ENCODE measurements around the gene PCDHB15.

Gene PCDHB15

GRCh38 chr5:141250576-141250975, 5.4 kb downstream of the PCDHB15 start:
- DNase-seq (ENCODE audit: low read depth), result no peak

DNA sequence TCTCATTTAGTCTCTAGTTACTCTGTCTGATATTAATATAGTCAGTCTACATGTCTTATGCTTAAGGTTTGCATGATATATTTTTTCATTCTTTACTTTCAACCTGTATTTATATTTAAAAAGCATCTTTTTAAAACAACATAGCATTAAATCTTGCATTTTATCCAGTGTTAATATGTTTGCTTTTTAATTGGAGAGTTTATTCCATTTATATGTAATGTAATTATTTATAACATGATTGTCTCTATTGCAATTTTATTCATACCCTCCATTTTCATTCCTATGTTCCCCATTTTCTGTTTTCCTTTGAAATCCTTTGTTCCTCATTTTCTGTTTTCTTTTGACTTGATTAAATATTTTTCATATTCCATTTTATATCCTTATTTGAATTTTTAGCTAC, 13.3 kb downstream of the PCDHB15 start:
- DNase-seq (ENCODE audit: low read depth), result no peak

DNA sequence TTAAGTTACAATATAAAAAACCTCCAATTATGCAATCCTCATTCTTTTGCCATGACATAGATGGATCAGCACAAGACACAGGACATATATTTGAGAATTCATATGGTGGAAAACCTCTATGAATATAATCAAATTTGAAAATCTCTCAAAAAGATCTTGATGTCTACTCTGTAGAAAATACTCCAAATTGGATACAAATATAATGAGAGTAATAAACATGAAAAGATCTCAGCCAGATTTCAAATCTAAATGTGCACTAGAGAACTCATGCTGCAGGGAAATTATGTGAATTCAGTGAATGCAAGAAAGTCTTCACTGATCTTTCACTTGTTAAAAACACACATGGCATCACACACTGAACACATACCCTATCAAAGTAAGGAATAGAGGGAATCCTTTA, 13.8 kb downstream of the PCDHB15 start:
- DNase-seq (ENCODE audit: low read depth), result no peak

- no peak for DNase-seq (ENCODE audit: low read depth)
These were observed 15.5 kb downstream of the PCDHB15 start for GRCh38 chr5:141260458-141261237.

DNA sequence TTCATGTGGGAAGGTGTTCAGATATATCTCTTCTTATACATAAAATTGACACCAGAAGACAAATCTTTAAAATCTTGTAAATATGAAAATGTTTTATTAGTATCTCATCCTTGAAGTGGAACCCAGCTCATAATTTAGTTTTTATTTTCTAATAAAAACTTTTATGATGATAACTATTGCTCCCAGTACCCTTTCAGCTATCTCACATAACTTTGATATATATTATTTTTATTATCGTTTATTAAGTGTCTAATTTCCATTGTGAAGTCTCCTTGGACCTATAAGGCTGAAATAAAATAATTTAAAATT, 16.0 kb downstream of the PCDHB15 start:
- no peak for DNase-seq (ENCODE audit: low read depth)

DNA sequence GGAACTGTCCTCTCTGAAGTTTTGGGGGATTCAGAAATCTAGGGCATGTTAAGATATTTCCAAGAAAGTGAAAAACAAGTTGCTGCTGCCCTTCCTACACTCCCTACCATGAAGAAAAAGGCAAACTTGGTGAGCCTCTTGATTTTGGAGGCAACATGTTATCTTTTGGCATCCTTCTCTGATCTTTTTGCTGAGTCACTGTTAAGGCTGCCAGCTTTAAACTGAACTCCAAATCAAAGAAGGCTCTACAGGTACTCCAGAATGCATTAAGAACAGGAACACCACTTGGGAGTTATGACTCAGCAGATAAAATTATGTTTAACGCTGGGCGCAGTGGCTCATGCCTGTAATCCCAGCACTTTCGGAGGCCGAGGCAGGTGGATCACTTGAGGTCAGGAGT, 24.0 kb downstream of the PCDHB15 start:
- no peak for DNase-seq (ENCODE audit: low read depth)

DNA sequence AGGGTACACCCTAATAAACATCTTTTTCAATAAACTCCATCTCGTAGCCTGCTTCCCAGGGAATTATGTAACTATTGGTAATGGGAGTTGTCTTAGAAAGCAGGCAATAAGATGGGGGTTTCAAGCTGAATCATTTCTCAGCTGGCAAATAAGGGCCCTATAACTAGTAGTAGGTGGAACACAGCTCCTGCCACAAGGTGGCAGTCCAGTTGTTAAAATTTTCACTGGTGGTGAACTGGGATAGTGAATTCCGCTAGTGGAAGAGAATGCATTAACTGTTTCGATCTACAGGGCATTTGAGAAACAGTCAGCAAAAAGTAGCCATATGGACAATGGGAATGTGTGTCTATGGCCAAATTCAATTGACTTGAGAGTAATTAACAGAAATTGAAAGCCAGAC, 27.7 kb downstream of the PCDHB15 start:
- no peak for DNase-seq (ENCODE audit: low read depth)

DNA sequence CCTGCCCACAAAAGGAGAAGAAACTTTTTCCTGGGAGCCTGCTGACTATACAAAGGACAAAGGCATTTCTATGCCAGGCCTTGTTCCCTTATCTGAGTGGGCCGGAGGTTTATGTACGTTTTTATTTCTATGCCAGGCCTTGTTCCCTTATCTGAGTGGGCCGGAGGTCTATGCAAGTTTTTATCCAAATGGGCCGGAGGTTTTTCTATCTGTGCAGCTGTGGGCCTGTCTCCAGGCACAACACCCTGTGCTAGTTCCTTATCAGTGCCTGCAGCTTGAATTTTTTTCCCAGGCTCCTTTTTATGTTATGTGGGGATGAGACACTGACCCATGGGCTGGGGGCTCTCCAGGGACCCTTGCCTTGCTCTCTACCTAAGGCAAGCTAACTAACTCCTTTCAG, 53.2 kb downstream of the PCDHB15 start:
- no peak for DNase-seq (ENCODE audit: low read depth)

Data from T-helper 22 cell (primary cell).